ENCODE data around the gene SQSTM1. TPM values are rescaled to one million over a fixed set of nuclear protein-coding genes. Genes with fewer than 3 reads are reported as not detected.

SQSTM1 gene
- total RNA-seq, 1 donor from 2014 or later: 27.6 TPM

DNA sequence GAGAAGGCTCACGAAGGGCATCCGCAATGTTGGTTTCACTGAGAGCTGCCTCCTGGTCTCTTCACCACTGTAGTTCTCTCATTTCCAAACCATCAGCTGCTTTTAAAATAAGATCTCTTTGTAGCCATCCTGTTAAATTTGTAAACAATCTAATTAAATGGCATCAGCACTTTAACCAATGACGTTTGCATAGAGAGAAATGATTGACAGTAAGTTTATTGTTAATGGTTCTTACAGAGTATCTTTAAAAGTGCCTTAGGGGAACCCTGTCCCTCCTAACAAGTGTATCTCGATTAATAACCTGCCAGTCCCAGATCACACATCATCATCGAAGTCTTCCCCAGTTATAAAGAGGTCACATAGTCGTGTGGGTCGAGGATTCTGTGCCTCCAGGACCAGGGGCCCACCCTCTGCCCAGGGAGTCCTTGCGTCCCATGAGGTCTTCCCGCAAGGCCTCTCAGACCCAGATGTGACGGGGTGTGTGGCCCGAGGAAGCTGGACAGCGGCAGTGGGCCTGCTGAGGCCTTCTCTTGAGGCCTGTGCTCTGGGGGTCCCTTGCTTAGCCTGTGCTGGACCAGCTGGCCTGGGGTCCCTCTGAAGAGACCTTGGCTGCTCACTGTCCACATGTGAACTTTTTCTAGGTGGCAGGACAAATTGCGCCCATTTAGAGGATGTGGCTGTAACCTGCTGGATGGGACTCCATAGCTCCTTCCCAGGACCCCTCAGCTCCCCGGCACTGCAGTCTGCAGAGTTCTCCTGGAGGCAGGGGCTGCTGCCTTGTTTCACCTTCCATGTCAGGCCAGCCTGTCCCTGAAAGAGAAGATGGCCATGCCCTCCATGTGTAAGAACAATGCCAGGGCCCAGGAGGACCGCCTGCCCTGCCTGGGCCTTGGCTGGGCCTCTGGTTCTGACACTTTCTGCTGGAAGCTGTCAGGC lies 16.6 kb downstream of the SQSTM1 start:
- no peak overlapping the region for H2AFZ ChIP-seq (replicated peaks)
- Mint-ChIP-seq H3K4me1 (no peaks in the 10 kb centered on the region), H3K27ac (no peak overlapping the region), H3K4me3 (no peak overlapping the region), H3K36me3 (peaks cover 51% of the 10 kb centered on the region), H3K9me3 (peaks cover 6% of the 10 kb centered on the region), H3K27me3 (ENCODE audit: insufficient read depth, low read depth) (peaks cover 7% of the 10 kb centered on the region)
- no peaks in the 10 kb centered on the region for H3K9me3 ChIP-seq (ENCODE audit: low read depth)
- DNase-seq (ENCODE audit: low spot score): no peak
- H3K79me2 ChIP-seq (ENCODE audit: low read depth): no peaks in the 10 kb centered on the region
- no peaks in the 10 kb centered on the region for H4K20me1 ChIP-seq (ENCODE audit: low read depth)
- peaks cover 11% of the 10 kb centered on the region for H3K36me3 ChIP-seq
- TF ChIP-seq, protein P1, sequence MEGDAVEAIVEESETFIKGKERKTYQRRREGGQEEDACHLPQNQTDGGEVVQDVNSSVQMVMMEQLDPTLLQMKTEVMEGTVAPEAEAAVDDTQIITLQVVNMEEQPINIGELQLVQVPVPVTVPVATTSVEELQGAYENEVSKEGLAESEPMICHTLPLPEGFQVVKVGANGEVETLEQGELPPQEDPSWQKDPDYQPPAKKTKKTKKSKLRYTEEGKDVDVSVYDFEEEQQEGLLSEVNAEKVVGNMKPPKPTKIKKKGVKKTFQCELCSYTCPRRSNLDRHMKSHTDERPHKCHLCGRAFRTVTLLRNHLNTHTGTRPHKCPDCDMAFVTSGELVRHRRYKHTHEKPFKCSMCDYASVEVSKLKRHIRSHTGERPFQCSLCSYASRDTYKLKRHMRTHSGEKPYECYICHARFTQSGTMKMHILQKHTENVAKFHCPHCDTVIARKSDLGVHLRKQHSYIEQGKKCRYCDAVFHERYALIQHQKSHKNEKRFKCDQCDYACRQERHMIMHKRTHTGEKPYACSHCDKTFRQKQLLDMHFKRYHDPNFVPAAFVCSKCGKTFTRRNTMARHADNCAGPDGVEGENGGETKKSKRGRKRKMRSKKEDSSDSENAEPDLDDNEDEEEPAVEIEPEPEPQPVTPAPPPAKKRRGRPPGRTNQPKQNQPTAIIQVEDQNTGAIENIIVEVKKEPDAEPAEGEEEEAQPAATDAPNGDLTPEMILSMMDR (IDR thresholded peaks at IDR 0.05): no peak
- TF ChIP-seq EZH2 (IDR thresholded peaks at IDR 0.05) (no peak), EZH2phosphoT487 (IDR thresholded peaks at IDR 0.05) (no peak)
- H3K27me3 ChIP-seq: no peaks in the 10 kb centered on the region
- H3K4me1 ChIP-seq: no peaks in the 10 kb centered on the region
- no peak overlapping the region for H3K27ac ChIP-seq
- H3K4me3 ChIP-seq: no peak overlapping the region
- no peak overlapping the region for H3K9ac ChIP-seq
- H3F3A ChIP-seq (ENCODE audit: low read depth): no peaks in the 10 kb centered on the region
- no peak overlapping the region for H3K4me2 ChIP-seq

DNA sequence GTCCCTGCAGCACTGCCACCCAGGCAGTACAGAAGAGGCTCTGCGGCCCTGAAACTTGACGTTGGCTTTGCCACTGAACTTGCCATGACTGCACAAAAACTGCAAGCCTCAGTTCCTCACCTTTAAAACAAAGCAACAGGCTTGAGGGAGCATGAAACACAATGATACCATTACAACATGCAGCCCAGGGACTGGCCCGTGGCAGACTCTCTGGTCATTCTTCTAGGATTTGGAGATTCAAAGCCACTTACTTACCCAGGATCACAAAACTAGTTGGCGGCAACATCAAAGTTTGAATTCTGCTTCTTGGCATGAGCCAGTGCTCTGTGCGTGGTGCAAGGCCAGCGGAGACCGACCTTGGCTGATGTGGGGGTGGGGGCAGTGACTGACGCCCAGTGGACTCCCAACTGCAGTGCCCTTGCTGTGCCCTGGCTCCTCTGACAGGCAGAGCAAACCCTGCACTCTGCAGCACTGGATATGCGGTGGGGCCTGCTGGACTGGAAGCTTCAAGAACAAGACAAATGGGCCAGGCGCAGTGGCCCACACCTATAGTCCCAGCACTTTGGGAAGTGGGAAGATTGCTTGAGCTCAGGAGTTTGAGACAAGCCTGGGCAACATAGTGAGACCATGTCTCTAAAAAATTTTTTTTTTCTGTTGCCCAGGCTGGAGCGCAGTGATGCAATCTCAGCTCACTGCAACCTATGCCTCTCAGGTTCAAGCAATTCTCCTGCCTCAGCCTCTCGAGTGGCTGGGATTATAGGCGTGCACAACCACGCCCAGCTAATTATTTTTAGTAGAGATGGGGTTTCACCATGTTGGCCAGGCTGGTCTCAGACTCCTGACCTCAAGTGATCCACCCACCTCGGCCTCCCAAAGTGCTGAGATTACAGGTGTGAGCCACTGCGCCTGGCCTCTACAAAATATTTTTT lies 18.9 kb downstream of the SQSTM1 start:
- peaks cover 2% of the 10 kb centered on the region for H3K9me3 ChIP-seq (ENCODE audit: low read depth)
- H3K4me2 ChIP-seq: no peak overlapping the region
- H4K20me1 ChIP-seq (ENCODE audit: low read depth): no peaks in the 10 kb centered on the region
- TF ChIP-seq, protein P1 (IDR thresholded peaks at IDR 0.05): no peak
- no peak for TF ChIP-seq EZH2 (IDR thresholded peaks at IDR 0.05)
- TF ChIP-seq EZH2phosphoT487 (IDR thresholded peaks at IDR 0.05): no peak
- DNase-seq (ENCODE audit: low spot score): no peak
- H3K36me3 ChIP-seq: peaks cover 15% of the 10 kb centered on the region
- H3K4me1 ChIP-seq: no peaks in the 10 kb centered on the region
- Mint-ChIP-seq H3K4me3 (no peak overlapping the region), H3K27ac (no peak overlapping the region), H3K36me3 (peaks cover 51% of the 10 kb centered on the region), H3K9me3 (peaks cover 4% of the 10 kb centered on the region), H3K27me3 (ENCODE audit: insufficient read depth, low read depth) (peaks cover 6% of the 10 kb centered on the region), H3K4me1 (no peaks in the 10 kb centered on the region)
- H3K27ac ChIP-seq: no peak overlapping the region
- no peak overlapping the region for H2AFZ ChIP-seq (replicated peaks)
- no peaks in the 10 kb centered on the region for H3K27me3 ChIP-seq
- no peak overlapping the region for H3K9ac ChIP-seq
- no peak overlapping the region for H3K4me3 ChIP-seq
- no peaks in the 10 kb centered on the region for H3K79me2 ChIP-seq (ENCODE audit: low read depth)
- H3F3A ChIP-seq (ENCODE audit: low read depth): no peaks in the 10 kb centered on the region

DNA sequence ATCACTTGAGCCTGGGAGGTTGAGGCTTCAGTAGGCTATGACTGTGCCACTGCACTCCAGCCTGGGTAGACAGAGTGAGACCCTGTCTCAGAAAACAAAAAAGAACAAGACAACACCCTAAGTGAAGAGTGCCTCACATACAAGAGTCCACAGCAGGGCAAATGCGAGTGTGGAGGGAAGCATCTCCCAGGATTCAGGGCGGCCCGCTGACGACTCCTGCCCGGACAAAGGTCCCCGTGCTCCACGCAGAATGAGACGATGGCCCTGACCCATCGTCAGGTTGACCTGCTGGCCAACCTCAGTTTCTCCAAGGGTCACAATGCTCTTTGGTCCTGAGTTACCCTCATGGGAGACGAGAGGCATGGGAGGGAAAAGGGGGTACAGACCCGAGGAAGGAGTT lies 19.6 kb downstream of the SQSTM1 start:
- Mint-ChIP-seq H3K36me3 (peaks cover 55% of the 10 kb centered on the region), H3K27ac (peak overlapping the region; percentile 79)
- no peak overlapping the region for H3K4me2 ChIP-seq

More for the DNA sequence above, 19.6 kb downstream of the SQSTM1 start:
- TF ChIP-seq EZH2 (IDR thresholded peaks at IDR 0.05): no peak
- no peak for TF ChIP-seq EZH2phosphoT487 (IDR thresholded peaks at IDR 0.05)
- TF ChIP-seq, protein P1 (IDR thresholded peaks at IDR 0.05): no peak
- Mint-ChIP-seq H3K4me3 (peak overlapping the region; percentile 60), H3K4me1 (no peaks in the 10 kb centered on the region), H3K27me3 (ENCODE audit: insufficient read depth, low read depth) (peaks cover 6% of the 10 kb centered on the region), H3K9me3 (peaks cover 9% of the 10 kb centered on the region)
- Histone ChIP-seq H2AFZ (replicated peaks) (no peak overlapping the region), H3K4me1 (no peaks in the 10 kb centered on the region), H3K9me3 (ENCODE audit: low read depth) (peaks cover 7% of the 10 kb centered on the region), H3K9ac (no peak overlapping the region), H3K36me3 (peaks cover 20% of the 10 kb centered on the region), H3K4me3 (no peak overlapping the region), H3F3A (ENCODE audit: low read depth) (no peaks in the 10 kb centered on the region), H3K27ac (no peak overlapping the region), H4K20me1 (ENCODE audit: low read depth) (no peaks in the 10 kb centered on the region), H3K79me2 (ENCODE audit: low read depth) (no peaks in the 10 kb centered on the region), H3K27me3 (no peaks in the 10 kb centered on the region)
- DNase-seq (ENCODE audit: low spot score): no peak

All from neural progenitor cell (in vitro differentiated cells).